ENCODE data around the gene MYL12A.

- no peak for TF ChIP-seq CTCF (IDR thresholded peaks at IDR 0.05 in 2 of 3, conservative IDR thresholded peaks at IDR 0.05 in 1 of 3; ENCODE audit: borderline replicate concordance in 1 of 3, insufficient read depth in 1 of 3, low read depth in 2 of 3, low read length in 2 of 3)
- TF ChIP-seq POLR2AphosphoS5 (IDR thresholded peaks at IDR 0.05; ENCODE audit: low read depth, low read length) = no peak
- no peak for TF ChIP-seq MAX (IDR thresholded peaks at IDR 0.05)
- TF ChIP-seq POLR2A (IDR thresholded peaks at IDR 0.05; ENCODE audit: borderline replicate concordance, extremely low read depth, insufficient read depth, insufficient read length) = no peak
- TF ChIP-seq SIN3A (IDR thresholded peaks at IDR 0.05; ENCODE audit: low read depth) = no peak
- TF ChIP-seq YY1 (IDR thresholded peaks at IDR 0.05; ENCODE audit: extremely low read depth, insufficient replicate concordance, low read depth, low read length) = no peak
- no peak for TF ChIP-seq REST (IDR thresholded peaks at IDR 0.05; ENCODE audit: low read depth)
These were observed 16.8 kb downstream of the MYL12A start for GRCh38 chr18:3264362-3264761.

Data from HCT116 (cell line).